Astrocyte (in vitro differentiated cells and primary cell): ENCODE results near the gene CLEC3B.

Experiments used
- CTCF ChIP-seq: IDR thresholded peaks from 2 replicates; pipeline ENCODE4 v1.5.1; 2011; ENCODE audit warnings: low read depth, mild to moderate bottlenecking, inconsistent platforms, low read length, moderate library complexity; ENCODE audit not compliant: insufficient read depth
- EZH2 ChIP-seq: IDR thresholded peaks from 2 replicates; pipeline ENCODE4 v1.6.1; 2012; ENCODE audit warnings: mild to moderate bottlenecking, low read length, inconsistent platforms; ENCODE audit not compliant: insufficient read depth

- TF ChIP-seq CTCF: no peak
- TF ChIP-seq EZH2: no peak
These were observed 39.2 kb downstream of the CLEC3B start for GRCh38 chr3:45065373-45065720.
